Panc1 (cell line): ENCODE measurements around the gene BIRC7. TPM values are rescaled to one million over a fixed set of nuclear protein-coding genes. Genes with fewer than 3 reads are reported as not detected.
"Not testable (repeated sequence)": the region's sequence is repeated elsewhere in the genome, so short reads cannot be mapped to it uniquely, and the experiment has no call there.

Experiments used
- ATAC-seq: fragments of 200-7000 bp; cut with Tn5 transposase; 2 replicates; pipeline ENCODE4 v1.9.1; 2020; ENCODE audit warnings: mild to moderate bottlenecking, moderate library complexity
- BruUV-seq: library from RNA; stranded (reverse); fragments of 400-500 nt; replicated peaks from 2 replicates; lab custom pipeline; 2021; lab: Mats Ljungman, UMichigan
- CTCF ChIA-PET: fragments of 300-600 bp; sonication (Branson Sonifier 250); formaldehyde crosslinking; loops from one replicate; lab custom pipeline; 2022; ENCODE audit warnings: antibody characterized with exemption; lab: Charles Lee
- POLR2A ChIA-PET: fragments of 300-600 bp; sonication (Branson Sonifier 250); formaldehyde crosslinking; loops from one replicate; lab custom pipeline; 2022; ENCODE audit warnings: antibody characterized with exemption; lab: Charles Lee
- DNase-seq: peaks from one replicate; pipeline ENCODE4 v3.0.0-alpha.2; 2010; ENCODE audit warnings: low read depth, low spot score
- H3K27ac ChIP-seq: 2 replicates; pipeline ENCODE4 v1.5.1; 2011; ENCODE audit warnings: mild to moderate bottlenecking, low read length, inconsistent platforms
- H3K27me3 ChIP-seq: fragments of 200-500 bp; sonication (Bioruptor generic); 2 replicates; pipeline ENCODE4 v1.6.0; 2014; ENCODE audit warnings: low read length, inconsistent platforms; ENCODE audit not compliant: control insufficient read depth, insufficient read depth
- H3K36me3 ChIP-seq: fragments of 200-500 bp; sonication (Bioruptor generic); 2 replicates; pipeline ENCODE4 v1.5.1; 2014; ENCODE audit warnings: inconsistent platforms, mild to moderate bottlenecking, low read length, moderate library complexity; ENCODE audit not compliant: control insufficient read depth, insufficient read depth
- H3K4me1 ChIP-seq: 2 replicates; pipeline ENCODE4 v1.5.1; 2011; ENCODE audit warnings: inconsistent platforms, mild to moderate bottlenecking, low read length, moderate library complexity; ENCODE audit not compliant: control insufficient read depth, insufficient read depth
- H3K4me3 ChIP-seq, 2 experiments: 2 replicates each; pipeline ENCODE4 v1.5.1; 2011 to 2012; ENCODE audit warnings: low read depth in 2 of 2, low read length in 2 of 2, mild to moderate bottlenecking in 2 of 2, inconsistent platforms in 1 of 2, moderate library complexity in 1 of 2
- H3K9me3 ChIP-seq: fragments of 200-500 bp; sonication (Bioruptor generic); 2 replicates; pipeline ENCODE4 v1.5.1; 2014; ENCODE audit warnings: low read depth, mild to moderate bottlenecking, inconsistent platforms, low read length, moderate library complexity; ENCODE audit not compliant: control insufficient read depth, insufficient read depth
- POLR2AphosphoS5 ChIP-seq: IDR thresholded peaks from 2 replicates; pipeline ENCODE4 v1.6.1; 2012; ENCODE audit warnings: mild to moderate bottlenecking, low read depth, low read length, moderate library complexity
- REST ChIP-seq, 2 experiments: IDR thresholded peaks; 2 replicates each; pipeline ENCODE4 v1.6.1; 2011 to 2012; ENCODE audit warnings: low read depth in 2 of 2, control low read depth in 1 of 2, low read length in 1 of 2, mild to moderate bottlenecking in 1 of 2, moderate library complexity in 1 of 2; ENCODE audit not compliant: insufficient read depth in 1 of 2
- SIN3A ChIP-seq: IDR thresholded peaks from 2 replicates; pipeline ENCODE4 v1.6.1; 2012; ENCODE audit warnings: low read depth, mild to moderate bottlenecking, low read length, moderate library complexity, borderline replicate concordance; ENCODE audit not compliant: insufficient read depth
- TCF7L2 ChIP-seq: IDR thresholded peaks from 2 replicates; pipeline ENCODE4 v1.6.1; 2011; ENCODE audit warnings: mild to moderate bottlenecking, low read depth, low read length, inconsistent platforms
- in situ Hi-C: cut with HindIII; loops from 2 replicates; pipeline ENCODE4 v1.10.0; 2016; ENCODE audit warnings: low sequenced_read_pairs, low pct_unique_long_range_greater_than_20kb
- intact Hi-C: fragments of 100-400 bp; cut with micrococcal nuclease; formaldehyde crosslinking; loops from one replicate; pipeline ENCODE4 v1.10.0; 2022; ENCODE audit not compliant: unreplicated experiment
- total RNA-seq: library from RNA; stranded (reverse); gene quantifications from one replicate; pipeline ENCODE4 v1.2.1, GENCODE V29; 2021; ENCODE audit not compliant: unreplicated experiment
- TF ChIP-seq, protein P1 (sequence below): fragments of 450-650 bp; IDR thresholded peaks from 2 replicates; pipeline ENCODE4 v1.5.1; 2017; ENCODE audit warnings: mild to moderate bottlenecking

BIRC7 gene
- total RNA-seq, 1 experiment from 2014 or later, result 9.0 TPM

- H3K27me3 ChIP-seq, result no peaks in the 10 kb centered on the region
- no peak for DNase-seq
- H3K27ac ChIP-seq, result peak overlapping the region; percentile 66
- intact Hi-C loops, result no loop called here
- no peak for TF ChIP-seq REST (IDR thresholded peaks at IDR 0.05; ENCODE audit: insufficient read depth in 1 of 2, low read depth in 2 of 2, low read length in 1 of 2)
- no peak for TF ChIP-seq SIN3A
- TF ChIP-seq, protein P1, sequence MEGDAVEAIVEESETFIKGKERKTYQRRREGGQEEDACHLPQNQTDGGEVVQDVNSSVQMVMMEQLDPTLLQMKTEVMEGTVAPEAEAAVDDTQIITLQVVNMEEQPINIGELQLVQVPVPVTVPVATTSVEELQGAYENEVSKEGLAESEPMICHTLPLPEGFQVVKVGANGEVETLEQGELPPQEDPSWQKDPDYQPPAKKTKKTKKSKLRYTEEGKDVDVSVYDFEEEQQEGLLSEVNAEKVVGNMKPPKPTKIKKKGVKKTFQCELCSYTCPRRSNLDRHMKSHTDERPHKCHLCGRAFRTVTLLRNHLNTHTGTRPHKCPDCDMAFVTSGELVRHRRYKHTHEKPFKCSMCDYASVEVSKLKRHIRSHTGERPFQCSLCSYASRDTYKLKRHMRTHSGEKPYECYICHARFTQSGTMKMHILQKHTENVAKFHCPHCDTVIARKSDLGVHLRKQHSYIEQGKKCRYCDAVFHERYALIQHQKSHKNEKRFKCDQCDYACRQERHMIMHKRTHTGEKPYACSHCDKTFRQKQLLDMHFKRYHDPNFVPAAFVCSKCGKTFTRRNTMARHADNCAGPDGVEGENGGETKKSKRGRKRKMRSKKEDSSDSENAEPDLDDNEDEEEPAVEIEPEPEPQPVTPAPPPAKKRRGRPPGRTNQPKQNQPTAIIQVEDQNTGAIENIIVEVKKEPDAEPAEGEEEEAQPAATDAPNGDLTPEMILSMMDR, result no peak
- no peak for TF ChIP-seq POLR2AphosphoS5
- no peak for TF ChIP-seq TCF7L2
- H3K4me3 ChIP-seq, result no peak overlapping the region
- BruUV-seq, result no TSS peak
- H3K9me3 ChIP-seq, result no peaks in the 10 kb centered on the region
- peak; percentile 68 for ATAC-seq
- in situ Hi-C loops, result no loop called here
- peaks cover 25% of the 10 kb centered on the region for H3K4me1 ChIP-seq
- no peaks in the 10 kb centered on the region for H3K36me3 ChIP-seq
- ChIA-PET POLR2A (no interaction called here), CTCF (interaction anchor here (0.7 to 2.2 kb wide), 2 partner anchors 25 to 175 kb away, joined by 3 to 8 read pairs; no protein-coding TSS in a partner anchor)
Measured at GRCh38 chr20:63248835-63249591, 13.3 kb downstream of the BIRC7 start.

GRCh38 chr20:63249891-63250290, 14.2 kb downstream of the BIRC7 start:
- DNase-seq (no peak), ATAC-seq (no peak)
- intact Hi-C loops (no loop called here), in situ Hi-C loops (no loop called here)
- Histone ChIP-seq H3K27ac (peak overlapping the region; percentile 37; the same call in 1 of the 2 replicates), H3K27me3 (no peaks in the 10 kb centered on the region; the same call in 1 of the 2 replicates), H3K36me3 (no peaks in the 10 kb centered on the region), H3K4me3 (no peak overlapping the region), H3K4me1 (peaks cover 27% of the 10 kb centered on the region), H3K9me3 (no peaks in the 10 kb centered on the region)
- no TSS peak for BruUV-seq
- ChIA-PET CTCF (no interaction called here), POLR2A (no interaction called here)
- TF ChIP-seq, protein P1, result no peak
- TF ChIP-seq TCF7L2 (no peak), SIN3A (no peak), POLR2AphosphoS5 (no peak)

- peaks cover 28% of the 10 kb centered on the region for H3K4me1 ChIP-seq
- in situ Hi-C loops, H3K9me3 ChIP-seq, POLR2A ChIA-PET, intact Hi-C loops, H3K36me3 ChIP-seq, DNase-seq, ATAC-seq, H3K4me3 ChIP-seq, H3K27ac ChIP-seq, H3K27me3 ChIP-seq, BruUV-seq: not testable (repeated sequence)
- CTCF ChIA-PET, result interaction anchor here (4.0 kb wide), 1 partner anchor 28 kb away, joined by 25 read pairs; no protein-coding TSS in a partner anchor
Measured at GRCh38 chr20:63251350-63251749, 15.6 kb downstream of the BIRC7 start.
